GM12878 (cell line): ENCODE results near the gene OSBPL7. TPM values are rescaled to one million over a fixed set of nuclear protein-coding genes. Genes with fewer than 3 reads are reported as not detected.

Experiments
- ATAC-seq: fragments of 200-7000 bp; cut with Tn5 transposase; 3 replicates; pipeline ENCODE4 v1.9.1; 2020; ENCODE audit warnings: mild to moderate bottlenecking, moderate library complexity
- BruUV-seq: library from RNA; stranded (reverse); fragments of 400-500 nt; replicated peaks from 2 replicates; lab custom pipeline; 2021; lab: Mats Ljungman, UMichigan
- CTCF ChIA-PET: fragments of 300-600 bp; sonication (Branson Sonifier 250); formaldehyde crosslinking; extraction: SDS; loops from one replicate; lab custom pipeline; 2021; ENCODE audit warnings: inconsistent platforms; lab: Yijun Ruan, JAX
- POLR2A ChIA-PET: fragments of 350-600 bp; formaldehyde crosslinking; extraction: SDS; loops from one replicate; lab custom pipeline; 2021; ENCODE audit warnings: inconsistent platforms; lab: Charles Lee
- RAD21 ChIA-PET: fragments of 300-600 bp; sonication (Branson Sonifier 250); formaldehyde crosslinking; loops from one replicate; lab custom pipeline; 2023; ENCODE audit warnings: antibody characterized with exemption; ENCODE audit not compliant: unreplicated experiment; lab: Charles Lee
- SMC1A ChIA-PET: fragments of 300-600 bp; sonication (Branson Sonifier 250); formaldehyde crosslinking; loops from one replicate; lab custom pipeline; 2023; ENCODE audit not compliant: unreplicated experiment, uncharacterized antibody; lab: Charles Lee
- DNase-seq: peaks from one replicate; pipeline ENCODE4 v3.0.0-alpha.2; 2011; ENCODE audit warnings: low read depth, low spot score
- FAIRE-seq: peaks from 3 replicates; lab custom pipeline; 2011; peaks lifted over from hg19 to GRCh38; lab: Jason Lieb, UNC
- H2AFZ ChIP-seq: 2 replicates; pipeline ENCODE4 v1.6.0; 2011; ENCODE audit warnings: low read depth, low read length, control low read depth; ENCODE audit not compliant: control insufficient read depth
- H3K27ac ChIP-seq: 2 replicates; pipeline ENCODE4 v1.5.1; 2011; ENCODE audit warnings: control low read depth; ENCODE audit not compliant: control insufficient read depth, insufficient read depth
- H3K27me3 ChIP-seq, 2 experiments: replicated peaks in 1 of 2; 2 replicates each; pipeline versions ENCODE4 v1.6.0 to v1.6.1; 2011; ENCODE audit warnings: low read length in 1 of 2; ENCODE audit not compliant: control insufficient read depth in 2 of 2, insufficient read depth in 2 of 2
- H3K36me3 ChIP-seq, 2 experiments: 2 replicates each; pipeline ENCODE4 v1.5.1; 2011; ENCODE audit warnings: low read length in 1 of 2; ENCODE audit not compliant: control insufficient read depth in 2 of 2, insufficient read depth in 2 of 2
- H3K4me1 ChIP-seq: 2 replicates; pipeline ENCODE4 v1.6.1; 2011; ENCODE audit warnings: mild to moderate bottlenecking, low read length, moderate library complexity, mixed read lengths; ENCODE audit not compliant: control insufficient read depth, insufficient read depth
- H3K4me2 ChIP-seq: 2 replicates; pipeline ENCODE4 v1.6.0; 2011; ENCODE audit warnings: control low read depth; ENCODE audit not compliant: control insufficient read depth, insufficient read depth
- H3K4me3 ChIP-seq: fragments of 200-600 bp; sonication (generic); 2 replicates; pipeline ENCODE4 v1.5.1; 2016
- H3K79me2 ChIP-seq: 2 replicates; pipeline ENCODE4 v1.6.0; 2011; ENCODE audit warnings: low read length; ENCODE audit not compliant: control insufficient read depth, insufficient read depth
- H3K9ac ChIP-seq: 2 replicates; pipeline ENCODE4 v1.8.0; 2011; ENCODE audit warnings: low read length, control low read depth, mixed read lengths; ENCODE audit not compliant: control insufficient read depth, insufficient read depth
- H3K9me3 ChIP-seq: replicated peaks from 3 replicates; pipeline ENCODE4 v1.5.1; 2011; ENCODE audit warnings: mild to moderate bottlenecking, low read length; ENCODE audit not compliant: control insufficient read depth, insufficient read depth
- H4K20me1 ChIP-seq: 2 replicates; pipeline ENCODE4 v1.6.0; 2011; ENCODE audit not compliant: control insufficient read depth, insufficient read depth
- CHD4 ChIP-seq: fragments of 200-600 bp; sonication (generic); IDR thresholded peaks from 2 replicates; pipeline ENCODE4 v1.6.1; 2016; ENCODE audit warnings: mild to moderate bottlenecking
- CREM ChIP-seq: IDR thresholded peaks from 2 replicates; pipeline ENCODE4 v1.6.1; 2014; ENCODE audit warnings: antibody characterized with exemption, low read depth
- NFYB ChIP-seq: IDR thresholded peaks from 2 replicates; pipeline ENCODE4 v1.6.1; 2011; ENCODE audit warnings: low read depth, mild to moderate bottlenecking, low read length, improper control_type of control experiment, moderate library complexity; ENCODE audit not compliant: insufficient read depth
- POLR2A ChIP-seq: IDR thresholded peaks from 2 replicates; pipeline ENCODE4 v1.6.1; 2011; ENCODE audit warnings: low read depth, mild to moderate bottlenecking, low read length
- PRDM15 ChIP-seq: fragments of 450-650 bp; formaldehyde crosslinking; IDR thresholded peaks from 2 replicates; pipeline ENCODE4 v1.4.0; 2020; ENCODE audit warnings: mild to moderate bottlenecking, moderate library complexity
- RB1 ChIP-seq: fragments of 450-650 bp; formaldehyde crosslinking; IDR thresholded peaks from 2 replicates; pipeline ENCODE4 v1.6.1; 2017; ENCODE audit warnings: mild to moderate bottlenecking, borderline replicate concordance
- WGBS: methylation state at CpG from one replicate; pipeline ENCODE4 v1.1.6; 2016; ENCODE audit warnings: low lambda C conversion rate; ENCODE audit not compliant: insufficient replicate concordance, insufficient coverage; ENCODE audit errors: missing lambda C conversion rate; 5-methylcytosine and 5-hydroxymethylcytosine counted together
- in situ Hi-C: fragments of 300-500 bp; cut with MboI; formaldehyde crosslinking; loops from 9 replicates; pipeline ENCODE4 v1.14.3; 2018; ENCODE audit warnings: mixed read lengths
- intact Hi-C: fragments of 100-400 bp; cut with micrococcal nuclease; formaldehyde crosslinking; loops from one replicate; pipeline ENCODE4 v1.14.2; 2022; ENCODE audit not compliant: unreplicated experiment
- polyA plus RNA-seq, 11 experiments: library from polyadenylated mRNA; depleted of rRNA in 4 of 11; unstranded in 6 of 11; stranded (reverse) in 5 of 11; fragments of >200 nt; fragmentation: Nextera tagmentation in 4 of 11; fragmentation: Illumina TruSeq in 1 of 11; extraction: Ambion mirVana in 4 of 11; extraction: Trizol in 1 of 11; gene quantifications; 1 replicate in 1 of 11; 2 replicates in 10 of 11; pipeline versions ENCODE4 v1.2.1 to v1.2.3, GENCODE V29; 2011 to 2016; ENCODE audit warnings: inconsistent platforms in 2 of 11, missing spikeins in 2 of 11, low read depth in 1 of 11
- total RNA-seq, 4 experiments: library from RNA; depleted of rRNA in 3 of 4; stranded (reverse); fragments of >200 nt in 3 of 4; fragmentation: Illumina TruSeq in 1 of 4; extraction: Trizol in 1 of 4; gene quantifications; 2 replicates each; pipeline versions ENCODE4 v1.2.1 to v1.2.3, GENCODE V29; 2013 to 2021

OSBPL7 gene
- total and polyA plus RNA-seq, 10 of the 15 experiments (the other 5 are each of a cell fraction or from before 2014, with no cell fraction given), result 0.50 to 16.1 (median 6.7) TPM

- BruUV-seq, result no TSS peak
- RAD21 ChIA-PET, result no interaction called here
- DNase-seq (no peak), ATAC-seq (no peak), FAIRE-seq (no peak)
- peaks cover 11 to 16% of the 10 kb centered on the region in 2 experiments; a peak in 3 of 4 replicates for H3K36me3 ChIP-seq
- peak; percentile 17; the same call in 1 of the 2 replicates for TF ChIP-seq POLR2A
- TF ChIP-seq RB1, result no peak
- H3K79me2 ChIP-seq, result peaks cover 7% of the 10 kb centered on the region; the same call in 1 of the 2 replicates
- in situ Hi-C loops (no loop called here), intact Hi-C loops (no loop called here)
- no peak overlapping the region for H3K27ac ChIP-seq
- CTCF ChIA-PET, result interaction anchor here (1.3 to 2.5 kb wide), 6 partner anchors 8 to 170 kb away, joined by 3 to 20 read pairs (median 6); partner anchors contain the start of genes LRRC46, MRPL10 and SCRN2
- no peaks in the 10 kb centered on the region for H3K9me3 ChIP-seq
- no peaks in the 10 kb centered on the region for H3K27me3 ChIP-seq
- WGBS, result 98% methylated on average over 4 of the region's 4 CpGs
- no peak overlapping the region for H3K9ac ChIP-seq
- SMC1A ChIA-PET, result interaction anchor here (1.0 kb wide), 1 partner anchor 17 kb away, joined by 3 read pairs; no protein-coding TSS in a partner anchor
- H3K4me2 ChIP-seq, result no peak overlapping the region
- POLR2A ChIA-PET, result interaction anchor here (1.9 to 2.1 kb wide), 2 partner anchors 9 to 18 kb away, joined by 5 to 14 read pairs; partner anchors contain the start of genes LRRC46, MRPL10 and SCRN2
- no peak overlapping the region for H3K4me3 ChIP-seq
- H4K20me1 ChIP-seq, result no peaks in the 10 kb centered on the region
- no peak overlapping the region for H2AFZ ChIP-seq
- peaks cover 10% of the 10 kb centered on the region for H3K4me1 ChIP-seq
Measured at GRCh38 chr17:47822785-47823184, 1.2 kb upstream of the OSBPL7 start.

- Histone ChIP-seq H3K9me3 (no peaks in the 10 kb centered on the region), H3K9ac (peak overlapping the region; percentile 80), H3K4me1 (peaks cover 10% of the 10 kb centered on the region), H3K4me2 (peak overlapping the region; percentile 93), H3K27me3 (no peaks in the 10 kb centered on the region), H3K27ac (peak overlapping the region; percentile 17; the same call in 1 of the 2 replicates), H4K20me1 (no peaks in the 10 kb centered on the region), H2AFZ (peak overlapping the region; percentile 88), H3K79me2 (peaks cover 7% of the 10 kb centered on the region; the same call in 1 of the 2 replicates), H3K36me3 (peaks cover 5 to 17% of the 10 kb centered on the region in 2 experiments; a peak in 3 of 4 replicates), H3K4me3 (peak overlapping the region; percentile 93)
- FAIRE-seq, result no peak
- no TSS peak for BruUV-seq
- no peak for DNase-seq
- no peak for TF ChIP-seq CHD4
- no peak for TF ChIP-seq NFYB
- no peak for TF ChIP-seq PRDM15 (CRISPR knock-in tag)
- TF ChIP-seq CREM, result no peak
- intact Hi-C loops, result no loop called here
- 0% methylated on average over 4 of the region's 4 CpGs for WGBS
- in situ Hi-C loops, result no loop called here
- ChIA-PET RAD21 (interaction anchor here (1.1 kb wide), 1 partner anchor 120 kb away, joined by 6 read pairs; no protein-coding TSS in a partner anchor), POLR2A (interaction anchor here (1.2 to 2.1 kb wide), 3 partner anchors 10 to 150 kb away, joined by 5 to 14 read pairs (median 6); partner anchors contain the start of genes CDK5RAP3, LRRC46, MRPL10 and SCRN2), CTCF (interaction anchor here (0.6 to 2.5 kb wide), 13 partner anchors 10 to 170 kb away, joined by 3 to 20 read pairs (median 3); partner anchors contain the start of genes CDK5RAP3, LRRC46, MRPL10 and SCRN2), SMC1A (interaction anchor here (1.3 to 1.4 kb wide), 2 partner anchors 10 to 197 kb away, joined by 3 to 7 read pairs; partner anchors contain the start of genes LRRC46 and MRPL10)
- peak; percentile 3; the same call in 1 of the 3 replicates for ATAC-seq
Measured at GRCh38 chr17:47821031-47821423, 567 bp downstream of the OSBPL7 start.
